Stimulated activated naive B cell treated with anti-CD40 and anti-IgM and Interleukin-4, amounts not matched to agents 10 μg/mL and 1 μg/mL and 100 μg/mL, for 72 hours (primary cell): ENCODE data around the gene GJB6.

Source experiments
- ATAC-seq, 2 donors: fragments of 150-1000 bp; cut with Tn5 transposase; replicated peaks; 2 replicates each; pipeline ENCODE4 v1.10.0; 2021; ENCODE audit warnings: moderate library complexity in 1 of 2
- DNase-seq: peaks from one replicate; pipeline ENCODE4 v3.0.0; 2021
- H3K27ac Mint-ChIP-seq: one replicate; pipeline ENCODE4 v1.8.0; 2022; ENCODE audit warnings: mild to moderate bottlenecking, mixed read lengths
- H3K27me3 Mint-ChIP-seq, 2 donors: one replicate each; pipeline ENCODE4 v1.8.0; 2022; ENCODE audit warnings: mixed read lengths in 2 of 2
- H3K36me3 Mint-ChIP-seq, 2 donors: one replicate each; pipeline ENCODE4 v1.8.0; 2022; ENCODE audit warnings: mixed read lengths in 2 of 2, mild to moderate bottlenecking in 1 of 2
- H3K4me1 Mint-ChIP-seq, 2 donors: one replicate each; pipeline ENCODE4 v1.8.0; 2022; ENCODE audit warnings: mixed read lengths in 2 of 2, mild to moderate bottlenecking in 1 of 2
- H3K4me3 Mint-ChIP-seq, 2 donors: one replicate each; pipeline ENCODE4 v1.8.0; 2022; ENCODE audit warnings: mild to moderate bottlenecking in 2 of 2, mixed read lengths in 2 of 2, moderate library complexity in 1 of 2
- H3K9me3 Mint-ChIP-seq, 2 donors: one replicate each; pipeline ENCODE4 v1.8.0; 2022; ENCODE audit warnings: mixed read lengths in 2 of 2, mild to moderate bottlenecking in 1 of 2

Gene GJB6

GRCh38 chr13:20206065-20206697 is 25.9 kb downstream of the GJB6 start:
- ATAC-seq (no peak), DNase-seq (no peak)
- H3K4me1 Mint-ChIP-seq: no peaks in the 10 kb centered on the region
- peaks cover 3 to 4% of the 10 kb centered on the region in 2 donors for H3K9me3 Mint-ChIP-seq
- H3K27me3 Mint-ChIP-seq: peaks cover 23% of the 10 kb centered on the region in 2 donors
- no peak overlapping the region for H3K4me3 Mint-ChIP-seq
- H3K36me3 Mint-ChIP-seq: no peaks in the 10 kb centered on the region
- no peak overlapping the region for H3K27ac Mint-ChIP-seq

DNA sequence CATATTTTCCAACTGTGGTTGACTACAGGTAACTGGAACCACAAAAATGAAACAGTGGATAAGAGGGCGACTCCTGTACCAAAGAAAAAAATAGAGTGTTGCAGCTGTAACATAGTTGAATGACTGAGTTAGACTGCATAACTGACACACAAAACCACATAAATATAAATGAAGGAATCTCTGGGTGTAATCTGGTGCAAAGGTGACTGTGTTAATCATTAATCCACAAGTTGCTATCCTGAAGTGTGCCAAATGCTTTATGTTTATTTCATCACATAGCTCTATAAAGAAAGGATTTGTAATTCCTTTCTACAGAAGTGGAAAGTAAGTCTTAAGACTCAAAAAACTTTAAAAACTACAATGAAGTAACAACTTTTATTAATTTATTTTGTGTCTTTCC is 33.3 kb downstream of the GJB6 start:
- no peak overlapping the region for H3K4me3 Mint-ChIP-seq
- peaks cover 3 to 4% of the 10 kb centered on the region in 2 donors for H3K9me3 Mint-ChIP-seq
- H3K27ac Mint-ChIP-seq: no peak overlapping the region
- no peaks in the 10 kb centered on the region for H3K36me3 Mint-ChIP-seq
- peaks cover 40 to 46% of the 10 kb centered on the region in 2 donors for H3K27me3 Mint-ChIP-seq
- peaks cover 14 to 16% of the 10 kb centered on the region in 2 donors for H3K4me1 Mint-ChIP-seq
- DNase-seq (no peak), ATAC-seq (no peak)

- Mint-ChIP-seq H3K4me3 (no peak overlapping the region), H3K4me1 (peaks cover 17 to 22% of the 10 kb centered on the region in 2 donors), H3K27ac (no peak overlapping the region)
Observed at GRCh38 chr13:20197361-20197834, 34.7 kb downstream of the GJB6 start.

GRCh38 chr13:20195801-20196200 is 36.3 kb downstream of the GJB6 start:
- DNase-seq (no peak), ATAC-seq (no peak)
- Mint-ChIP-seq H3K27ac (no peak overlapping the region), H3K9me3 (no peaks in the 10 kb centered on the region), H3K36me3 (no peaks in the 10 kb centered on the region), H3K4me1 (peaks cover 21 to 31% of the 10 kb centered on the region in 2 donors), H3K27me3 (peaks cover 50 to 57% of the 10 kb centered on the region in 2 donors), H3K4me3 (no peak overlapping the region)

More at GRCh38 chr13:20197361-20197834, 34.7 kb downstream of the GJB6 start:
- ATAC-seq: no peak
- Mint-ChIP-seq H3K9me3 (peaks cover 3 to 4% of the 10 kb centered on the region in 2 donors), H3K27me3 (peaks cover 43 to 47% of the 10 kb centered on the region in 2 donors), H3K36me3 (no peaks in the 10 kb centered on the region)
- no peak for DNase-seq

DNA sequence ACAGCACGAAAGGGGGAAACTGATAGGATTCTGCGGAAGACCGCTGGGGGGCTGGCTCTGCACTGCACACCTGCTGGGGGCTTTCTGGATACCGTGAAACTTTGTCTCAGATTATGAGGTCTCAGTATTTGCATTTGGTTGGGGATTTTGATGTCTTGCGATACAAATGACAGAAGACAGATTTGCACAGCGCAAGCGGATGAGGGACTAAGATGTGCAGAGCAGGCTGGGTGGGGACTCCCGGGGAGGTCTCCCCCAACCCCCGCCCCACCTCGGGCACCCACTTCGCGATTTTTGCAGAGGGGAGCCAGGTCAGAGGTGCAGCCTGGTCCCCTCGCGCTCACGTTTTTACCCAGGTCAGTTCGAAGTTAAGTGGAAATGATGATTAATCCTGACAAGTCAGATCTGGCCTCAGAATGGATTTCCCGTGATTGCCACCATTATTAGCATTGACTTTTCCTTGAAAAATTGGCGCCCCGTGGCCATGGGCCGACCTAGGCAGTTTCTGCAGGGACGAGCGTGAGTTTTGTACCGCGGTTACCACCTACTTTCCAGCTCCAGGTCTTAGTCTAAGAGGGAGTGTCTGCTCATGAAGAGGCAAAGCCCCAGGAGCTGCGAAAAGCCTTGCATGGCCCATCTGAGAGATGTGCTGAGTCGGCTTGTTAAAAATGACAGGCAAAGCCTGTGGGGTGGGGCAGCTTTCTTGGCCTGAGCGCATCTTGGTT is 38.0 kb downstream of the GJB6 start:
- Mint-ChIP-seq H3K27ac (no peak overlapping the region), H3K36me3 (peaks cover 0 to 4% of the 10 kb centered on the region in 2 donors), H3K4me1 (peaks cover 21 to 31% of the 10 kb centered on the region in 2 donors), H3K4me3 (peak overlapping the region; percentile 79 to 86), H3K27me3 (peaks cover 50 to 54% of the 10 kb centered on the region in 2 donors), H3K9me3 (no peaks in the 10 kb centered on the region)
- peak; percentile 11 for DNase-seq
- peak; percentile 56 to 64 for ATAC-seq

DNA sequence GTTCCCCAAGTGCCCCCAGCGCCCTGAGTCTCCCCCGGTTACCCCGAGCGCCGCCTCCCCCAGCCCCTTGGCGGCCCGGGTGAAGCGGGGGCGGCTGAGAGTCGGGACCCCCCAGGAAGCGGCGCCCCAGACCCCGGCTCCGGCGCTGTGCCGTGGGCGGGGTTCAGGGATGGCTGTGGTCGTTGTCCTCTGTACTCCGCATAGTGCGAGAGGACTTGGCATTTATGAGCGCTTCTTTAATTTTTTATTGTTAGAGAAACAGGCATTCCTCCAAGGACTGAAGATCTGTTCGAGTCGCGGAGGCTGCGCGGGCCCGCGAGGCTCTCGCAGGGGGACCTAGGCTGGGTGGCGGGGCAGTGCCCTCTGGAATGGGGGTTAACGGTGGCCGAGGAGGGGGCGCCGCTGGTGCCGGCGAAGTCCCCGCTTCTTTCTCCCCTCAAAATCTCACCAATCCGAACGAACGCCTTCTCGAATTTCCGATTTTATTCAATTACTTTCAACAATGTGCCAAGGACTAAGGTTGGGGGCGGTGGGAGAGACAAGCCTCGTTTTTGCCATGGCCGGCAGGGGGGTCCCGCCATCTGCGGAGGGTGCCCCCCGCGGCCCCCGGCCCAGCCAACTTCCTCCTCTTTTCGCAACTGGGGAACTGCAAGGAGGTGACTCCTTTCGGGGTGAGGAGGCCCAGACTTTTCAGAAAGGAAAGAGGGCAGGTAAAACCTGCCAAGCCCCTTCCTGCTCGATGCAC is 38.8 kb downstream of the GJB6 start:
- DNase-seq: no peak
- peaks cover 0 to 6% of the 10 kb centered on the region in 2 donors for H3K36me3 Mint-ChIP-seq
- no peaks in the 10 kb centered on the region for H3K9me3 Mint-ChIP-seq
- peak overlapping the region; percentile 79 to 86 for H3K4me3 Mint-ChIP-seq
- peak overlapping the region; percentile 31 for H3K27ac Mint-ChIP-seq
- H3K4me1 Mint-ChIP-seq: peaks cover 21 to 31% of the 10 kb centered on the region in 2 donors
- peaks cover 50 to 54% of the 10 kb centered on the region in 2 donors for H3K27me3 Mint-ChIP-seq
- peak; percentile 26 to 32 for ATAC-seq

GRCh38 chr13:20192836-20193161 is 39.3 kb downstream of the GJB6 start, which contains the start of gene GJB2:
Gene GJB2, minus strand, starts transcription at chr13:20192938. Its CDS starts 3,357 bp downstream, at chr13:20189581.
- Mint-ChIP-seq H3K36me3 (peaks cover 0 to 6% of the 10 kb centered on the region in 2 donors), H3K27ac (peak within 1 kb of the TSS; percentile 31), H3K4me3 (peak within 1 kb of the TSS; percentile 81 to 86), H3K27me3 (peaks cover 48 to 50% of the 10 kb centered on the region in 2 donors), H3K4me1 (peaks cover 21 to 31% of the 10 kb centered on the region in 2 donors), H3K9me3 (no peaks in the 10 kb centered on the region)
- no peak for DNase-seq
- peak in 1 of 2 donors; percentile 4 for ATAC-seq

GRCh38 chr13:20192158-20192835 is 39.8 kb downstream of the GJB6 start:
- DNase-seq (no peak), ATAC-seq (peak; percentile 17 to 30)
- H3K4me1 Mint-ChIP-seq: peaks cover 21 to 31% of the 10 kb centered on the region in 2 donors
- H3K9me3 Mint-ChIP-seq: no peaks in the 10 kb centered on the region
- peaks cover 0 to 6% of the 10 kb centered on the region in 2 donors for H3K36me3 Mint-ChIP-seq
- H3K4me3 Mint-ChIP-seq: peak overlapping the region; percentile 81 to 83
- peak overlapping the region; percentile 25 for H3K27ac Mint-ChIP-seq
- peaks cover 45 to 50% of the 10 kb centered on the region in 2 donors for H3K27me3 Mint-ChIP-seq

DNA sequence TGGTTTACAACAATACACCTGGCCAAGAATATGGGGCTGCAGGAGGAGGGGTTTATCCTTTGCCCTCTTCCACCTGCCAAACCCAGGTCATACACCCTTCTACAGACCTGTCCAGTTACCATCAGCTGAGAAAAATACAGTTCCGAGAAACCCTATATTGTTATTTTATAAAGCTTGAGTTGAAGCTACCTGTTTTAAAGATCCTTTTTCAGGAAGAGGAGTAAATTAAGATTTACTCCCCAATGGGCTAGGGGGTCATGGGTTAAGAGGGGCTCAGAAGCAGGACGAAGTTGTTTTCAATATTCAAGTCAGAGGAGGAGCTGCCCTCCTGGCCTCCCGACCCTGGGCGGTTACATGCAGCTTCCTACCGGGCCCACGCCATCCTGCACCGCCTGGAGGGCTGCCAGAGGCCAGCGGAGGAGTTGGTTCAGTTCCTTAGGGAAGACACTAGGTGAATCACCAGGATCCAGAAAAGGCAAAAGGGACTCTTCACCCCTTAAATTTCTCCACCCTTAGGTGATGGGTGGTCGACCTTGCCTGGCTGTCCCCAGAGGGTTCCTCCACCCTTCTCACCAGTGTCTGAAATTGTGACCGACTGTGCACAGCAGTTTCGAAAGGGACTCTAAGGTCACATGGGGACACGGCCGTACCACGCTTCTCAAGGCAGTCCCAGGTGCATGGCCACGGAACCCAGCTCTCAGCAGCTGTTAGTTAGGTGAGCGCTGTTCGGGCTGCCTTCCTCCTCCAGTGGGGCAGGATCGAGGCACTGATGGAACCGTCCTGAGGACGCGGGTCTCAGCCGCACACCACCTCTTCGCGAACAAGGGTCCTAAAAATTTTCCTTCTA is 40.6 kb downstream of the GJB6 start:
- Mint-ChIP-seq H3K27ac (peak overlapping the region; percentile 25), H3K4me3 (peak overlapping the region; percentile 81 to 83), H3K36me3 (peaks cover 0 to 6% of the 10 kb centered on the region in 2 donors), H3K9me3 (no peaks in the 10 kb centered on the region), H3K4me1 (peaks cover 19 to 31% of the 10 kb centered on the region in 2 donors), H3K27me3 (peaks cover 39 to 50% of the 10 kb centered on the region in 2 donors)
- ATAC-seq (peak; percentile 48), DNase-seq (no peak)

GRCh38 chr13:20190481-20191310 is 41.4 kb downstream of the GJB6 start:
- Mint-ChIP-seq H3K36me3 (peaks cover 0 to 6% of the 10 kb centered on the region in 2 donors), H3K27me3 (peaks cover 33 to 50% of the 10 kb centered on the region in 2 donors), H3K4me1 (peaks cover 19 to 31% of the 10 kb centered on the region in 2 donors), H3K9me3 (no peaks in the 10 kb centered on the region), H3K27ac (no peak overlapping the region), H3K4me3 (no peak overlapping the region)
- no peak for DNase-seq
- no peak for ATAC-seq

GRCh38 chr13:20190076-20190475 is 42.0 kb downstream of the GJB6 start:
- DNase-seq (no peak), ATAC-seq (no peak)
- no peak overlapping the region for H3K4me3 Mint-ChIP-seq
- H3K36me3 Mint-ChIP-seq: peaks cover 0 to 6% of the 10 kb centered on the region in 2 donors
- H3K27ac Mint-ChIP-seq: no peak overlapping the region
- peaks cover 18 to 30% of the 10 kb centered on the region in 2 donors for H3K4me1 Mint-ChIP-seq
- no peaks in the 10 kb centered on the region for H3K9me3 Mint-ChIP-seq
- H3K27me3 Mint-ChIP-seq: peaks cover 28 to 44% of the 10 kb centered on the region in 2 donors
